ENCODE data around the gene ADGRD1.

ADGRD1 gene

DNA sequence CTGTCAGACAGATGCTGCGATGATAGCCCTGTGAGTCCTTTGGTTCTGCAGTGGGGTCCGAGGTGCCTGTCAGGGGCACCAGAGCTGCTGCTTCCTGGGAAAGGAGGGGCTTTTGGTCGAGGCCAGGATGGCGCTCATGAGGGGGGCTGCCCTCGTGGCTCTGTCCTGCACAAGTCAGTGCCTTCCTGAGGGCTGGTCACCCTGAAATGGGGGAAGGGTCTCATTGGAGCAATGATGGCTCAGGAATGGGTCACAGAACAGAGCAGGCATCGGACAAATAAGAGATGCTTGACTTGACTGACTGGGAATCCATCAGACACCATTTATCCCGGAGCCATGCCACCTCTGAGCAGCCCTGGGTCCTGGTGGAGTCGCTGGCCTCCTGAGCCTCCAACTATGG lies 121.9 kb downstream of the ADGRD1 start:
- Histone ChIP-seq H3K4me3 (replicated peaks; ENCODE audit: insufficient read depth, low read length) (no peak overlapping the region), H3K27me3 (ENCODE audit: insufficient read depth, poor library complexity, severe bottlenecking) (no peaks in the 10 kb centered on the region), H3K27ac (replicated peaks) (no peak overlapping the region)
- TF ChIP-seq GABPA (IDR thresholded peaks at IDR 0.05; ENCODE audit: low read depth) (no peak), SPI1 (IDR thresholded peaks at IDR 0.05; ENCODE audit: borderline replicate concordance, low read depth) (no peak), POLR2AphosphoS5 (IDR thresholded peaks at IDR 0.05; ENCODE audit: low read depth) (no peak)
- TF ChIP-seq, protein P1, sequence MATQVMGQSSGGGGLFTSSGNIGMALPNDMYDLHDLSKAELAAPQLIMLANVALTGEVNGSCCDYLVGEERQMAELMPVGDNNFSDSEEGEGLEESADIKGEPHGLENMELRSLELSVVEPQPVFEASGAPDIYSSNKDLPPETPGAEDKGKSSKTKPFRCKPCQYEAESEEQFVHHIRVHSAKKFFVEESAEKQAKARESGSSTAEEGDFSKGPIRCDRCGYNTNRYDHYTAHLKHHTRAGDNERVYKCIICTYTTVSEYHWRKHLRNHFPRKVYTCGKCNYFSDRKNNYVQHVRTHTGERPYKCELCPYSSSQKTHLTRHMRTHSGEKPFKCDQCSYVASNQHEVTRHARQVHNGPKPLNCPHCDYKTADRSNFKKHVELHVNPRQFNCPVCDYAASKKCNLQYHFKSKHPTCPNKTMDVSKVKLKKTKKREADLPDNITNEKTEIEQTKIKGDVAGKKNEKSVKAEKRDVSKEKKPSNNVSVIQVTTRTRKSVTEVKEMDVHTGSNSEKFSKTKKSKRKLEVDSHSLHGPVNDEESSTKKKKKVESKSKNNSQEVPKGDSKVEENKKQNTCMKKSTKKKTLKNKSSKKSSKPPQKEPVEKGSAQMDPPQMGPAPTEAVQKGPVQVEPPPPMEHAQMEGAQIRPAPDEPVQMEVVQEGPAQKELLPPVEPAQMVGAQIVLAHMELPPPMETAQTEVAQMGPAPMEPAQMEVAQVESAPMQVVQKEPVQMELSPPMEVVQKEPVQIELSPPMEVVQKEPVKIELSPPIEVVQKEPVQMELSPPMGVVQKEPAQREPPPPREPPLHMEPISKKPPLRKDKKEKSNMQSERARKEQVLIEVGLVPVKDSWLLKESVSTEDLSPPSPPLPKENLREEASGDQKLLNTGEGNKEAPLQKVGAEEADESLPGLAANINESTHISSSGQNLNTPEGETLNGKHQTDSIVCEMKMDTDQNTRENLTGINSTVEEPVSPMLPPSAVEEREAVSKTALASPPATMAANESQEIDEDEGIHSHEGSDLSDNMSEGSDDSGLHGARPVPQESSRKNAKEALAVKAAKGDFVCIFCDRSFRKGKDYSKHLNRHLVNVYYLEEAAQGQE (IDR thresholded peaks at IDR 0.05; ENCODE audit: insufficient replicate concordance, low read depth): no peak
- TF ChIP-seq, protein P2, sequence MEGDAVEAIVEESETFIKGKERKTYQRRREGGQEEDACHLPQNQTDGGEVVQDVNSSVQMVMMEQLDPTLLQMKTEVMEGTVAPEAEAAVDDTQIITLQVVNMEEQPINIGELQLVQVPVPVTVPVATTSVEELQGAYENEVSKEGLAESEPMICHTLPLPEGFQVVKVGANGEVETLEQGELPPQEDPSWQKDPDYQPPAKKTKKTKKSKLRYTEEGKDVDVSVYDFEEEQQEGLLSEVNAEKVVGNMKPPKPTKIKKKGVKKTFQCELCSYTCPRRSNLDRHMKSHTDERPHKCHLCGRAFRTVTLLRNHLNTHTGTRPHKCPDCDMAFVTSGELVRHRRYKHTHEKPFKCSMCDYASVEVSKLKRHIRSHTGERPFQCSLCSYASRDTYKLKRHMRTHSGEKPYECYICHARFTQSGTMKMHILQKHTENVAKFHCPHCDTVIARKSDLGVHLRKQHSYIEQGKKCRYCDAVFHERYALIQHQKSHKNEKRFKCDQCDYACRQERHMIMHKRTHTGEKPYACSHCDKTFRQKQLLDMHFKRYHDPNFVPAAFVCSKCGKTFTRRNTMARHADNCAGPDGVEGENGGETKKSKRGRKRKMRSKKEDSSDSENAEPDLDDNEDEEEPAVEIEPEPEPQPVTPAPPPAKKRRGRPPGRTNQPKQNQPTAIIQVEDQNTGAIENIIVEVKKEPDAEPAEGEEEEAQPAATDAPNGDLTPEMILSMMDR (IDR thresholded peaks at IDR 0.05; ENCODE audit: insufficient read depth, low read length): no peak
- no peak for DNase-seq (ENCODE audit: low read depth in 1 of 2, low spot score in 1 of 2)

DNA sequence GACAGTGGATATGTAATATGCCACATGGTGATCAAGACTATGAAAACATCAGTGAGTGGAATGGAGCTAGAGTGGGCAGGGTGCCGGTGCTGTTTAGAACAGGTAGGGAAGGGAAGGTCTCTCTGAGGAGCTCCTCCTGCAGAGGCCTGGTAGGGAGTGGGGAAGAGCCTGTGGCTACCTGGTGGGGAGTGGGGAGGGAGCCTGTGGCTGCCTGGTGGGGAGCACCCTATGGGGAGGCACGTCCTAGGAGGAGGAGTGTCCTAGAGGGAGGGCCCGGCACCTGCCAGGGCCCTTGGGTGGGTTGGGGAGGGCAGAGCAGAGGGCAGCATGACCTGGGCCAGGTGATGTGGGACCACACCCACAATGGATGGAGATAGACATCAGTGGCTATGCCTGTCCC lies 122.6 kb downstream of the ADGRD1 start:
- no peak for TF ChIP-seq SPI1 (IDR thresholded peaks at IDR 0.05; ENCODE audit: borderline replicate concordance, low read depth)
- no peak for TF ChIP-seq POLR2AphosphoS5 (IDR thresholded peaks at IDR 0.05; ENCODE audit: low read depth)
- no peak for TF ChIP-seq GABPA (IDR thresholded peaks at IDR 0.05; ENCODE audit: low read depth)
- TF ChIP-seq, protein P2 (IDR thresholded peaks at IDR 0.05; ENCODE audit: insufficient read depth, low read length): no peak
- TF ChIP-seq, protein P1 (IDR thresholded peaks at IDR 0.05; ENCODE audit: insufficient replicate concordance, low read depth): no peak
- no peak overlapping the region for H3K4me3 ChIP-seq (replicated peaks; ENCODE audit: insufficient read depth, low read length)
- DNase-seq (ENCODE audit: low read depth in 1 of 2, low spot score in 1 of 2): no peak
- H3K27ac ChIP-seq (replicated peaks): no peak overlapping the region
- no peaks in the 10 kb centered on the region for H3K27me3 ChIP-seq (ENCODE audit: insufficient read depth, poor library complexity, severe bottlenecking)

DNA sequence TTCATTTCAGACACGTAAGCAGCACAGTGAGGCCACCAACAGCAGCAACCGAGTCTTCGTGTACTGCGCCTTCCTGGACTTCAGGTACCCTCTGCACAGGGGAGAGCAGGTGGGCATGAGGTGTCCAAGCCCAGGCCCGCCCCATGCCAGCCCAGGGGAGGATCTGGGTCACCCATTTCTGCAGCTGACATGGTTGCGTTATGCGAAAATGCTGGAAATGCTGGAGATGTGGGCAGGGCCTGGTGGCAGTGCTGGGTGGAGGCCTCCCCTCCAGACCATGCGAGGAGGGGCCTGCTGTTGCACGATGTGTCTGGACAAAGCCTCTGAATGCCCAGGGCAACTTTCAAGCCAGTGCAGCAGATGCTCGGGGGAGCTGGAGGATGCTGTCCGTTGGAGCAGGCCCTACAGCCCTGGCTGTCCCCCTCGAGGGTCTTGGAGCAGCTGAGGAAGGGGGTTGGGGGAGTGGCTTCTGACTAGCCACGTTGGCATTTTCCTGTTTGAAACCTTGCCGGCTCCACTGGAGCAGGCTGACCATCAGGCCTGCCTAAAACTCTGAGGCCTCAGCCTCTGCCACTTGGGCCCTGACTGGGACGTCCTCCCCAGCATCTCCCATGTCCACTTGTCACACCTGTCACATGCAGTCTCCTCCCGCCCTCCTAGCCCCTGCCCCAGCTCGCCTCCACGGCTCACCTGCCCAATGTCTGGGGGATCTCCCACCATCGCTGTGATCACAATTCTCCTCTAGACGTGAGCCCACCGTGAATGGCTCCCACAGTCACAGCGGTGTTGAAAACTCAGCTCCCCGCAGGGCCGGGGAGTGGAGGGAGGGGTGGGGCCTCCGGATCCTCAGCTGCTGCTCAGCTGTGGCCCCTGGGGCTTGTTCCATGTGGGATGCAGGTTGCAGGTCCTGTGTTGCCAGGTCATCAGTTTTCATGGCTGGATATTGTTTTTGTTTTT lies 123.4 kb downstream of the ADGRD1 start:
- TF ChIP-seq, protein P1 (IDR thresholded peaks at IDR 0.05; ENCODE audit: insufficient replicate concordance, low read depth): no peak
- TF ChIP-seq SPI1 (IDR thresholded peaks at IDR 0.05; ENCODE audit: borderline replicate concordance, low read depth) (no peak), GABPA (IDR thresholded peaks at IDR 0.05; ENCODE audit: low read depth) (no peak), POLR2AphosphoS5 (IDR thresholded peaks at IDR 0.05; ENCODE audit: low read depth) (no peak)
- TF ChIP-seq, protein P2 (IDR thresholded peaks at IDR 0.05; ENCODE audit: insufficient read depth, low read length): no peak
- Histone ChIP-seq H3K27me3 (ENCODE audit: insufficient read depth, poor library complexity, severe bottlenecking) (no peaks in the 10 kb centered on the region), H3K27ac (replicated peaks) (no peak overlapping the region), H3K4me3 (replicated peaks; ENCODE audit: insufficient read depth, low read length) (no peak overlapping the region)
- DNase-seq (ENCODE audit: low read depth in 1 of 2, low spot score in 1 of 2): no peak
